Fibroblast of the aortic adventitia (primary cell): ENCODE measurements around the gene HECTD4. TPM values are rescaled to one million over a fixed set of nuclear protein-coding genes. Genes with fewer than 3 reads are reported as not detected.
"Not testable (repeated sequence)": the region's sequence is repeated elsewhere in the genome, so short reads cannot be mapped to it uniquely, and the experiment has no call there.

Source experiments
- DNase-seq: peaks from one replicate; pipeline ENCODE4 v3.0.0-alpha.2; 2010; ENCODE audit warnings: low read depth
- H3K4me3 ChIP-seq: 2 replicates; pipeline ENCODE4 v1.5.1; 2011; ENCODE audit warnings: low read depth, mild to moderate bottlenecking, control low read depth, low read length, moderate library complexity
- CTCF ChIP-seq: IDR thresholded peaks from 2 replicates; pipeline ENCODE4 v1.5.1; 2011; ENCODE audit warnings: mild to moderate bottlenecking, low read length, control low read depth, inconsistent platforms; ENCODE audit not compliant: insufficient read depth
- small RNA-seq: library from RNA; depleted of rRNA; stranded (forward); fragments of <200 nt; gene quantifications from one replicate; pipeline ENCODE3, GENCODE V24; 2012
- total RNA-seq: library from RNA; depleted of rRNA; stranded (reverse); fragments of >200 nt; gene quantifications from 2 replicates; pipeline ENCODE4 v1.2.3, GENCODE V29; 2012; ENCODE audit warnings: low replicate concordance

The HECTD4 gene
- total RNA-seq, 1 donor: 22.1 TPM

DNA sequence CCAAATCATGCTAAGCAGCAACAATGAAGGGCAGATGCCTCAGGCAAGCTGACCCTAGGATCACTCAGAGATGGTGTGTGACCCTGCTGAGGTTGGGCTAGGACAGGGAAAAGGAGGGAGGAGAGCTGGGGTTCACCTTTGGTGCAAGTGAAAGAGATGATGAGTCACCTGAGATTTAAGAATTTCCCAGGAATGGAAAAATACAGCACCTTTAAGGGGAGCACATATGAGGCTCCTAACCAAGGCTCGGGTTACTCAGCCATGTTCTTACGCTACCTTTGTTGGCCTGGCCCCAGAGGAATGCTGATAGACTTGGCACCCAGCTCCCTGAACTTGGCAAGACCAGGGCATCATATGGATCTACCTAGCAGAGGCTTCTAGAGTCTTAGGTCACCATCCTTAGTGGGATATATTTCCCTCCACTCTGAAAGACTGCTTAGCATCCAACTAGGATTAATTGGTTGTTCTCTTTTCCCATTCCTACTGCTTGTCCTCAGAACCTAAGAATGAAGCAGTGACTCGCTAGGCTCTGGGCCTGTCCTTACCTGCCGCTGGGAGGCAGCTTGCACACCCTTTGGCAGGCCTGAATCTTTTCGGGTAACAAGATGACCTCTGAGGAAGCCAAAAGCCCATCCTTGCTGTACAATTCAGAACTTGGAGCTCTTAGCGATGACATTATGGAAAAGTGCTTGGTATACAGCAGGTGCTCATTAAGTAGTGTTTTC, 269.7 kb downstream of the HECTD4 start:
- H3K4me3 ChIP-seq: no peak overlapping the region
- TF ChIP-seq CTCF: no peak
- DNase-seq: no peak

GRCh38 chr12:112111931-112112330, 270.3 kb downstream of the HECTD4 start:
- no peak for DNase-seq
- H3K4me3 ChIP-seq: no peak overlapping the region
- TF ChIP-seq CTCF: no peak

DNA sequence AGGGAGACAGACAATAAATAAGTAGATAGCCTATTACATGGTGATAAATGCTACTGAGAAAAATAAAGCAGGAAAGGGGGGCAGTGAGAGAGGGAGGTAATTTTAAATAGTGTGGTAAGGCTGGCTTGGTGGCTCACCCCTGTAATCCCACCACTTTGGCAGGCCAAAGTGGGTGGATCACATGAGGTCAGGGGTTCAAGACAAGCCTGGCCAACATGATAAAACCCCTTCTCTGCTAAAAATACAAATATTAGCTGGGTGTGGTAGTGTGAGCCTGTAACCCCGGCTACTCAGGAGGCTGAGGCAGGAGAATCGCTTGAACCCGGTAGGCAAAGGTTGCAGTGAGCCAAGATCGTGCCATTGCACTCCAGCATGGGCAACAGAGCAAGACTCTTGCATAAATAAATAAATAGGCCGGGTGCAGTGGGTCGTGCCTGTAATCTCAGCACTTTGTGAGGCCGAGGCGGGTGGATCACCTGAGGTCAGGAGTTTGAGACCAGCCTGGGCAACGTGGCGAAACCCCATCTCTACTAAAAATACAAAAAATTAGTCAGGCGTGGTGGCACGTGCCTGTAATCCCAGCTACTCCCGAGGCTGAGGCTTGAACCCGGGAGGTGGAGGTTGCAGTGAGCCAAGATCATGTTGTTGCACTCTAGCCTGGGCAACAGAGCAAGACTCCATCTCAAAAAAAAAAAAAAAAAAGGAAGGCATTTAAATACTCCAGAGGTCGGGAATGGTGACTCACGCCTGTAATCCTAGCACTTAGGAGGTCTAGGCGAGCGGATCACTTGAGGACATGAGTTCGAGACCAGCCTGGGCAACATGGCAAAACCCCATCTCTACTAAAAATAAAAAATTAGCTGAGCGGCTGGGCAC, 271.2 kb downstream of the HECTD4 start:
- not testable (repeated sequence) for H3K4me3 ChIP-seq, DNase-seq

Small RNA genes within 50 kb of the gene (small RNA-seq; reads per million reads assigned to genes)
- not detected for gene RF00019

Other genes with a start within 250 kb of the HECTD4 start
- 1,546 and 1,914 TPM in 2 replicates for gene RPL6, start 27.2 kb upstream of the HECTD4 start, total RNA-seq
- 112 and 133 TPM in 2 replicates for gene PTPN11, start 36.5 kb upstream of the HECTD4 start, total RNA-seq